HG03565 (cell line): ENCODE measurements around the gene LHX3.
"Not testable (repeated sequence)": the region's sequence is repeated elsewhere in the genome, so short reads cannot be mapped to it uniquely, and the experiment has no call there.

ENCODE experiments used
- ATAC-seq: cut with Tn5 transposase; IDR thresholded peaks from one replicate; pipeline ENCODE4 v1.9.1; 2021; ENCODE audit warnings: mild to moderate bottlenecking, moderate library complexity; ENCODE audit not compliant: unreplicated experiment

Gene LHX3

DNA sequence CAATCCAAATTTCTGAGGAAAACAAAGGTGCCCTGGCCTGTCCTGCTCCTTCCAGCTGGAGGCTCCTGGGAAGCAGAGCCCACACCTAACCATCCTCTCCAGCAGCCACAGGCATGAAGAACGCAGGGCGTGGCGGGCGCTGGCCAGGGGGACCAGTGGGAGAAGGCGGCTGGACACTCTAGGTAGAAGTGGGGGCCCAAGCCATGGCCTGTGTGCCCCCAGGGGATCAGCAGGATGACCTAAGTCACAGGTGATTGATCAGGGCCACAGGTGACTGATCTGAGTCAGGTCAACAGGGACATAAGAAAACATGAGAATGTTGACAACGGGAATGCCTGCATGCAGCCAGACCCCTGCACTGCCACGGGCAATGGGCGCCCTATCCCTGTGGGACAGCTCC lies 37.3 kb upstream of the LHX3 start:
- no peak for ATAC-seq

DNA sequence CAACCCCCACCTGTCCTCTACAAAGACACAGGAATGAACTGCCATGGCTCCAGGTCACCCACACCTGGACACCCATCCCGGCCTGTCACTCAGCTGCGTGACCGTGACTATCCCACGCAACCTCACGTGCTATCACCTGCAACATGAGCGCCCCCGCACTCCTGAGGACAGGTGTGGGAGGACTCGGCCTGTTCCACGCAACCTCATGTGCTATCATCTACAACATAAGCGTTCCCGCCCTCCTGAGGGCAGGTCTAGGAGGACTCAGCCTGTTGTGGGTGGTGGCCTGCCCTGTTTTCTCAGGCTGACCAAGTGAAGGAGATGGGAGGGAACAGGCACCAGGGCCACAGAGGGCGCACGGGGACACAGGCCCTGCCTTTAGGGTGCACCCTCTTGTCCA lies 36.6 kb upstream of the LHX3 start:
- no peak for ATAC-seq

DNA sequence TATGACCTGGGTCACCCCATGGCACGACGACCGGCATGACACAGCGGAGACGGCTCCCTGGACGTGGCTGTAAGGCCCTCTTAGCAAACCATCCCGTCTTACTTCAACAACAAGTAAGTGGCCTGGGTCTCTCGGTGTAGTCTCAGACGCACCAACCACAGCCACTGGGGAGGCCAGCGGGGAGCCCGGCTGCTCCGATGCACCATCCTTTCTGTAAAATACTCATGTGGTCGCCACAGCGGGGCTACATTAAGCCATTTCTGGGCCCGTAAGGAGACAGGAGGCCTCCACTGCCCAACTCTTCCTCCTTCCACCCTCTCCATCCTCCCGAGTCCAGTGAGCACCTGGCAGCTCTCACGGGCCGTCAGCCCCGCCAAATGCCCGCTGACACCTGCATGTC lies 36.0 kb upstream of the LHX3 start:
- ATAC-seq: no peak

DNA sequence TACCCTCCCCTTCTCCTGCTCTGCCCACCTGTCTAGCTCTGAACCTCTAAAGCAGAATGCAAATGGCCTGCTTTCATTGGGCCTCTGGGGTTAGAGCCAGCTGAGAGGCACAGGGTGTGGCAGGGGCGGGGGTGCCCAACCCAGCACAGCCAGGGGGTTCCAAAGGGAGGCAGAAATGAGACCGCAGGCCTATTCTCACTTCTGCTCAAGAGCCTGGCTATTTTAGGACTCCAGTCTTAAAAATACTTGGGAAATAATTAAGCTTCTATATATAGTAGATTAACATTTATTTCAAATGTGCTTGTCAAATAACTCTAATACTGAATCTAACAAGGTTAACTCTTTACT lies 35.0 kb upstream of the LHX3 start:
- no peak for ATAC-seq

DNA sequence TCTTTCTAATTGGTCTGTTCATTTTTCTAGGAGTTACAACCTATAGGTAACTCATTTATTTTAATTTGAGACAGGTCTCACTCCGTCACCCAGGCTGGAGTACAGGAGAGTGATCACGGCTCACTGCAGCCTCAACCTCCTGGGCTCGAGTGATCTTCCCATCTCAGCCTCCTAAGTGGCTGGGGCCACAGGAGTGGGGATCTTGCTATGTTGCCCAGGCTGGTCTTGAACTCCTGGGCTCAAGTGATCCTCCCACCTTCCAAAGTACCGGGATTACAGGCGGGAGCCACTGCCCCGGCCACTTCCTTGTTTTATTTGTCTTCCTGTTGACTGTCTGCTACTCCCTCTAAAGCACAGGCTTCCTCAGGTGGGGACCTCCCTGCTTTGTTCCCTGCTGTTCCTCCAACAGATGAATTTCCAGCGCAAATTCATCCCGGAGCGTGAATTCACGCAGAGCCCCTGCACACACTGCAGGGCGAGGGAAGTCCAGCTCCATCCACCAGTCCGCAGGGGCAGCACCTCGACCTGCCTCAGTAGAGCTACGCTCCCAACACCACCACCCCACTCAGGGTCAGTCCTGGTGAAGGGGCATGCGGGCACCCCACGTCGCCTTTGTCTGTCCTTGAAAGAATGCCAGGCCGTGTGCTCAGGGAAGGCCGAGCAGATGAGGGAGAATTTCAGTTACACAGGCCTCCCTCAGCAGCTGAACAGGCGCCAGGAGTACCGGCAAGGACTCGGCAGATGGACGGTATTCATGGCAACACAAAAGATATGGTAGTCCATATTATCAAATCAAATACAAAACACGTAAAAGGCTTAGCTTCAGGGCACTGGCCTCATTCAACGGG lies 34.4 kb upstream of the LHX3 start:
- ATAC-seq: no peak

DNA sequence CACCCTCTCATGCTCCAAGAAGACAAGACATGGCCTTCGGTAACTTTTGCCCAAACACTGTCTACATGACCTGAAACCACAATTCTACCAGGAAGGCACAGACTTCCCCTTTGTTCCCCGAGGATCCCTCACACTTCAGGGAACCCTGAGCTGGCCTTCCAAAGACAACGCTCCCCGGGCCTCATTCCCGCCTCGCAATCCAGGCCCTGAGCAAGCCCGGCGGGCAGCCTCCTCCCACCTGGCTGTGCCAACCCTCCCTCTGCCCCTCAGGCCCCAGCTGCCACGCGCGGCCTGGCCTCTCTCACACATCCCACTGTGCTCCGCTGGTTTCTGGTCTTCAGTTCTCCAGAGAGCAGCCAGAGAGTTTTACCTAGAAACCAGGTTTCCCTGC lies 33.4 kb upstream of the LHX3 start:
- ATAC-seq: no peak

DNA sequence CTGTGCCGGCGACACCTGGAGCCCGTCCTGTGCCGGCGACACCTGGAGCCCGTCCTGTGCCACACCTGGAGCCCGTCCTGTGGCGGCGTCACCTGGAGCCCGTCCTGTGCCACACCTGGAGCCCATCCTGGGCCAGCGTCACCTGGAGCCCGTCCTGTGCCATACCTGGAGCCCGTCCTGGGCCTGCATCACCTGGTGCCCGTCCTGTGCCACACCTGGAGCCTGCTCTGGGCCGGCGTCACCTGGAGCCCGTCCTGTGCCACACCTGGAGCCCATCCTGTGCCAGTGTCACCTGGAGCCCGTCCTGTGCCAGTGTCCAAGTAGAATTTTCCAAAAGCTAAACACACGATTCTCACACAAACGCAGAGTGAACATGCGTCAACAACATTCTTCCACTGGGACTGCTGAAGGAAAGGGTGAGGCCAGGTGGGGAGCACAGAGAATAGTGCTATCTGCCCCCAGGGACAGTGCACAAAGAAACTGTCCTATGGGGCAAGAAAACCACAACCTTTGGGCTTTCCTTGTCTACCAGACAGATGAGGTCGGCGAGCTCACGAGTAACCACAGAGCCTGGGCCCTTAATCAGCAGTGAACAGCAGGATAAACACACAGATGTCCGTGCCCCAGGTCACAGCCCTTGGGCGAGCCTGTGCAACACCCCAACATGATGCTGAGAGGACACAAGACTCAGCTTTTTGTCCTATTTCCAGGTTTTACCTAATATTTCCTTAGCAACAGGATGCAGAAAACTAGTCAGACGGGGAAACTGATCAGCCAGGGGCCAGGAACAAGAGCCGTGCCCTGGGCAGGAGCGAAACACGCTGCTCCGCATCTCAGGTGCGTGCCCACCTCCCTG lies 32.8 kb upstream of the LHX3 start:
- ATAC-seq: no peak

DNA sequence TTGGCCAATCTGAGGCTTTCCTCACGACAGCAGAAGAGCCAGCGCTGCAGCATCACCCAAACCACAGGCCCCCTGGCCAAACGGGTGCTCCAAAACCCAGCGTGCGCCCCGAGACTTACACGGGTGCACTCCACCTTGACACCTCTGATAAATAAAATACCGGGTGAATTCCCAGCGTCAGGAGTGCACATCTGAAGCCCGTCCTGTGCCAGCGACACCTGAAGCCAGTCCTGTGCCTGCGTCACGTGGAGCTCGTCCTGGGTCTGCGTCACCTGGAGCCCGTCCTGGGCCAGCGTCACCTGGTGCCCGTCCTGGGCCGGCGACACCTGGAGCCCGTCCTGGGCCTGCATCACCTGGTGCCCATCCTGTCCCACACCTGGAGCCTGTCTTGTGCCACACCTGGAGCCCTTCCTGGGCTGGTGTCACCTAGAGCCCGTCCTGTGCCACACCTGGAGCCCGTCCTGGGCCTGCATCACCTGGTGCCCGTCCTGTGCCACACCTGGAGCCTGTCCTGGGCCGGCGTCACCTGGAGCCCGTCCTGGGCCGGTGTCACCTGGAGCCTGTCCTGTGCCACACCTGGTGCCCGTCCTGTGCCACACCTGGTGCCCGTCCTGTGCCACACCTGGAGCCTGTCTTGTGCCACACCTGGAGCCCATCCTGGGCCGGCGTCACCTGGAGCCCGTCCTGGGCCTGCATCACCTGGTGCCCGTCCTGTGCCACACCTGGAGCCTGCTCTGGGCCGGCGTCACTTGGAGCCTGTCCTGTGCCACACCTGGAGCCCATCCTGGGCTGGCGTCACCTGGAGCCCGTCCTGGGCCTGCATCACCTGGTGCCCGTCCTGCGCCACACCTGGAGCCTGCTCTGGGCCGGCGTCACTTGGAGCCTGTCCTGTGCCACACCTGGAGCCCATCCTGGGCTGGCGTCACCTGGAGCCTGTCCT lies 31.8 kb upstream of the LHX3 start:
- not testable (repeated sequence) for ATAC-seq

DNA sequence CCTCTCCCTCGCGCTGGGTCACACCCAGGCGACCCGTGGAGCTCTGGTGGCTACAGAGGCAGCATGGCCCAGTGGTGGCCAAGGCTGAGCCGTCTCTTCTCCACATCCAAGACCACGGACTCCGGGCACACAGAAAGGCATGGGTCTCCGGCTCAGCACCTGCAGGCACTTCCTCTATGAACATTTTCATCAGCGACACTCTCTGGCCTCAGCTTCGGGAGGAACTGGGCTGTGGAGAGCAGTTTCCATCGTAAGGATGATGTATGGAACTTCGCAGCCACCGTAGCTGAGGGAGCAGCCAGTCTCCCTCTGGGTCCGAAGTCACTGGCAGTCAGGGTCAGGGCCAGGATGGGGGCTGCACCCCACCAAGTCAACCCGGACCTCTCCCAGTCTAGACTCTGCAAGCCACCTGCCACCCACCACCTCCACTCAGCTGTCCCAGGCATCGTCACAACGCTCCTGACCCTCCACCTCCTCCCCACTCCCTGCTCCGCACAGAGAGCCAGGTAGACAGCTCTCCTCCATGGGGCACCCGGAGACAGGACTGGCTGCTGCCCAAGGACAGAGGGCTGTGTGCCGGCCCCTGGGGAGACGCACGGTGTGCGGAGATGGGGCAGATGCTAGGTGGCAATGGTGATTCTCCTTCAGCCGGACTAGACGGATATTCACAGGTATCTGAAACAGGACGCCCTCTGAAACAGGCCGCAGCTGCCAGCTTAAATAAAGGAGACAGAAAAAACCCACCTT lies 31.0 kb upstream of the LHX3 start:
- no peak for ATAC-seq

DNA sequence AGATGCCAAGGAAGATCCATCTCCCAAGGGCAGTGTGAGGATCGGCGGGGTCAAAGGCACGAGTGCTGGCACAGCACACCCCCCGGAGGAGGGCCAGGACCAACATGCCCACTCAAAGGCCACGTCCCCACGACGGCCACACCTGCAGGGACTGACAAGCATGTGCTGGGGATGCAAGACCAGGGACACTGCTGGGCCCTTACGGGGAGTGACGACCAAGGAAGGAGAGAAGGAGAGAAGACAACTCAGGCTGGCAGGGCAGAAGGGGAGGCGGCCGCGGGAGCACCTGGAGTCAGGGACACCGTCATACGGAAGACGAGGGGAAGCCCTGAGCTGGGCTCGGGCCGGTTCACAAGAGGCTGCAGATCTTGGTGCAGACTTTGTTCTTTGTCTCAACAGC lies 30.2 kb upstream of the LHX3 start:
- no peak for ATAC-seq

DNA sequence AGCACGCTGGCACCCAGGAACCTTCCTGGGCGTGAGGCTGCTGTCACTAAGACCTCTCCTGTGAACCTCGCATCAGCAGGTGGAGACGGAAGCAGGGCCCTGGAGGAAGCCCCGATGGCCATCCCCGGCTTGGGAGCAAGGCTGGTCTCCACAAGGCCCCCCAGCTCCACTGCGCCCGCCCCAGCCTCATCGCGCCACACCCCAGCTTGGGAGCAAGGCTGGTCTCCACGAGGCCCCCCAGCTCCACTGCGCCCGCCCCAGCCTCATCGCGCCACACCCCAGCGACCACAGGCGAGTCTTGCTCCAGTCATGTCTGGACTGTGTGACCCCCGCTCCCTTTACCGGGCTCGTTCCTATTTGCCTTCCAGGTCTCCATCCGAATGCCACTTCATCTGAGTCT lies 29.7 kb upstream of the LHX3 start:
- no peak for ATAC-seq

DNA sequence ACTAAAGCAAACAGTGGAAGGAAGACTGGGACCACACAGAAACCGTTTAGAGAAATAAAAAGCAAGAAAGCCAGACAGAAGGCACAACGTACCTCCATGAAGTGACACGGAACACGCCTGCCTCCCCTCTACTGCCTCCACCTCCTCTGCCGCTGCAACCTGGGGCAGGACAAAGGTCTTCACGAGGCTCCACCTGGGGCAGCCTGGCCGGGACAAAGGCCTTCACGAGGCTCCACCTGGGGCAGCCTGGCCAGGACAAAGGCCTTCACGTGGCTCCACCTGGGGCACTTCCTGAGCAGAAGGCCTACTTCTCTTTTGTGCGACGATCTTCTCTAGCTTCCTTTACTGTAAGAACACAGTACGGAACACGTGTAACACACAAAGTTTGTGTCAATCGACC lies 28.9 kb upstream of the LHX3 start:
- ATAC-seq: no peak

DNA sequence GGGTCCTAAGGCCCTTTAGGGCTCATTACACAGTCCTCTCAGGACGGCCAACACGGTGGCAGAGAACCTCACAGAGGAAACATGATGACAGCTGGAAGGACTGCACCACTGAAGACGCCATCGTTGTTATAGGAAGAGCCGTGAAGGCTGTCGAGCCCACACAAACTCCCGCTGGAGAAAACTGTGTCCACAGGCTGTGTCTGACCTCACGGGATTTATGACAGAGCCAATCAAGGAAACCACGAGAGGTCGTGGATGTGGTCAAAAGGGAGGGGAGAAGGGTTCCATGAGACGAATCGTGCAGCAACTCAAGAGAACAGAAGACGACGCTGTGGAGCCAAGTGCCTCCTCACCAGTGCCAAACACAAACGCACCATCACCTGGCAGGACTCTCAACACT lies 28.5 kb upstream of the LHX3 start:
- ATAC-seq: no peak

DNA sequence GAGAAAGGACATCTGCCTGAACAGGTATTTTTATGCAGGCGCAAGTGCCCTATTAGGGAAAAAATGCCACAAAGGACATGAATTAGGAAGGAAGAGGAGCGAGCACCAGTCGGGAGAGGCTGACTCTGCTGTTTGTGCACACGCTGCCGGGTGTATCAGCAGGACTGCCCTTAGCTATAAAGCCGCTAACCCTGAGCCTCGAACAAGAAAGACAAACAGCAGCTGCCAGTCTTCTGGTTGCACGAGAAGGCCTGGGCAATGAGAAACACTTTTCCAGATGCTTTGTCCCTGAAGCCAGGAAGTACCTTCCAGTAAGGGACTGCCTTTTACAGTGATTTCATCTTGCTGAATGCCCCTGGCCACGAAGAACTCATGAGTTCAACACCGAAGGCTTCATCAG lies 28.0 kb upstream of the LHX3 start:
- ATAC-seq: no peak

DNA sequence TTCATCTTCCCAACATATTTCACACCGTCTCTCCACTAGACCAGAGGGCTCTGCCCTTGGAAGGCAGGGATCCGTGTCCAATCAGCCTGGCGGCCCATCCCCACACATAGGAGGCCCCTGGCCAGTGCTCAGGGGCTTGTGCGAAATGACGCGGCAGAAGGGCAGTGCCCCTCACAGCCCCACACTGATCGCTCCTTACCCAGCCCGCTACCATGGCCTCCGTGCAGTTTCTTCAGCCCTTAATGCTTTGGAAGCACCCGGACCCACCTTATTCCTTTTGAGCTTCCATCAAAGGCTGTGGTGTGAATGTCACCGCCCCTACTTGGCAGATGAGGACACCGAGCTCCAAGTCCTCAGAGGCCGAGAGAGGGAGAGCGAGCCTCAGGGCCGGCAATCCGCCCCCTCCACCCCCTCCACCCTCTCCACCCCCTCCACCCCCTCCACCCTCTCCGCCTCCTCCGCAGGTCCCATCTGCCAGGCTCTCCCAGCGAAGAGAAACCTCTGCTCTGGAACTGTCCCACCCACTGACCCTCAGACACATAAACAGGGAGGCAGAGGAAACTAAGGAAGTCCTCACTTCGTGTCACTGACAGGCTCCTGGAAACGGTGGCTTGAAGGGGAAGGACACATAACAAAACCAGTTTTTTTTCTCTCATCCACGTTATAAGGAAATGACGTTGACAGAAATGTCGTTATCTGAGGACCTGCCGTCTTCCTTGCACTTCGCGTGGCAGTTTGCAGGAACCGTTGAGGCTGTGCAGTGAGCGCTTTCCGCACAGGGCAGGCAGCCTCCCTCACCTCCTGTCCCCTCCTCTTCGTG lies 26.8 kb upstream of the LHX3 start:
- no peak for ATAC-seq

DNA sequence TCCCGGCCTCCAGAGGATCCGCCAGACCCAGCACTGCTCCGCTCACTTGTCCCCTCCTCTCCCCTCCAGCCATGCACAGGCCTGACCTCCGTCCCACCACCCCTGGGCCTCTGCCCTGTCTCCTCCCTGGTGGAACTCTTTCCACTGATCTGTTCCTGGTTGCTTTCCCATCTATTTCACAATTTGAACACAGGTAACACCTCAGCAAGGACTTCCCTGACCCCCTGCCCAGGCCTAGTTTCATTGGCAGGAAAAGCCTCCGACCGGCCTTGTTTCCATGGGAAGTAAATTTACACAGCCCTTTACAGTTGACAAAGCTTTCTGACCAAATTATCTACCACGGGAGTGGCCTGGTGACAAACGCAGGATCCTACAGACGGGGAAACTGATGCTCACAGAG lies 25.8 kb upstream of the LHX3 start:
- ATAC-seq: no peak

DNA sequence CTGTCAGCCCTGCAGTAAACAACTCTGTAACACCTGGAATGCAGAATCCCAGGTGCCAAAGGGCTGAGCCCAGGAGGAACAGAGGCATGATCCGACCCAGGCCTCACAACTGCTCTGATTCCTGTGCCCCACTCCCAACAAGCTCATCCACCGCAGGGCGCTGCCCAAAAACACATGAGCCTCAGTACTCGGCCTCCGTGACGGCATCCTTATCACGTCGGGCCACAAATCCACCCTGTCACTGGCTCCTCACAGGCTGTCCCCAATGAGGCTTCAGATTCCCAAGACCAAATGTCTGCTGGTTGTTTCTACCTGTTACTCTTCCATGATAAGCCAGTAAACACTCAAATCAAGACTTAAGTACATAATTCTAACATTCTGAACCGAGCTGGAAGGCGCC lies 25.4 kb upstream of the LHX3 start:
- ATAC-seq: no peak

DNA sequence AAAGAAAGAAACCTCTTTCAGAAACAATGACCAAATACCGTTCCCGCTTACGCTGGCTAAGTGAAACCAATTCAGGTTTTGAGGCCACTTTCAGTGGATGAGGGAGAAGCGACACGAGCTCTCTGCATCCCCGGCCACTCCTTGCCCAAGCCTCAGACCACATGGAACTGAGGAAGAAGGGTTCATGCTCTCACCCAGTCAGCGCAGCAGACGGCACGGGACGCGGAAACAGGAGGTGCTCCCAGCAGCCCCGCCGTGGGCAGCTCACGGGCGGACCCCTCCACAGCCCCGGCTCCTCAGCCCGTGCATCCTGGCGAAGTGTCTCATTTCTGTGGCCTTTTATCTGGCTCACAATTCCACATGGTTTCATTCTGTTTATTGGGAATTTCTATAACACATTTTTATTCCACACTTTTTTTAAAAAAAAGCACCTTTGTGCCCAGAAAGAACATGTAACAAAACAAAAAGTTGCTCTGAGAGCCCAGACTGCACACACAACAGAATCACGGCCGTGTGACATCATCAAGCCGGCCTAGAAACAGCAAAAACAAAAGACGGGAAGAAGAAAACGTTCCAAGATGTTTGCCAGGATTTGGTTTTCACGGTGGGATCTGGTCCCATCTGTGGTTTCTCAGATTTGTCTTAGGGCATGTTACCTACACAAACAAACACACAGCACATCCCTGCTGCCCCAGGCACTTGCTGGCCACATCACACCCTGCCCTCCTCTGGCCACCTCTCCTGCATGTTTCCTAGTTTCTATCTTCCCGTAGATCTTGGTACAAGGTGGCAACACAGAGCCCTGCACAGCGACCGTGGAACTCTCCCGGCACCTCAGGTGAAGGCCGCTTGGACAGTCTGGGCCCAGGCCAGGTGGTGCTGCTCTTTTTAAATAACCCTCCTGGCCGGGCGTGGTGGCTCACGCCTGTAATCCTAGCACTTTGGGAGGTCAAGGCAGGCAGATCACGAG lies 24.5 kb upstream of the LHX3 start:
- no peak for ATAC-seq
